Gastroesophageal sphincter (tissue), 4 donors: ENCODE results near the gene GTF3C4. TPM values are rescaled to one million over a fixed set of nuclear protein-coding genes. Genes with fewer than 3 reads are reported as not detected.

Experiments used
- ATAC-seq: fragments of 150-250 bp; one replicate; pipeline ENCODE4 v1.9.1; 2016; ENCODE audit warnings: mild to moderate bottlenecking, moderate library complexity
- H3K27ac ChIP-seq, 4 donors: fragments of 200-600 bp; sonication (generic) in 3 of 4; 1 replicate in 3 of 4; 2 replicates in 1 of 4; pipeline ENCODE4 v1.5.1; 2016 to 2019
- H3K27me3 ChIP-seq: fragments of 200-600 bp; sonication (generic); one replicate; pipeline ENCODE4 v1.5.1; 2019
- H3K36me3 ChIP-seq, 2 donors: fragments of 200-600 bp; sonication (generic); one replicate each; pipeline ENCODE4 v1.5.1; 2019; ENCODE audit warnings: control low read depth in 1 of 2
- H3K4me1 ChIP-seq, 3 donors: fragments of 200-600 bp; sonication (generic); 1 replicate in 2 of 3; 2 replicates in 1 of 3; pipeline ENCODE4 v1.5.1; 2016 to 2019; ENCODE audit warnings: control low read depth in 2 of 3
- H3K4me3 ChIP-seq, 2 donors: fragments of 200-600 bp; sonication (generic); one replicate each; pipeline ENCODE4 v1.5.1; 2019; ENCODE audit warnings: mild to moderate bottlenecking in 1 of 2, moderate library complexity in 1 of 2
- H3K9me3 ChIP-seq, 3 donors: fragments of 200-600 bp; sonication (generic); one replicate each; pipeline ENCODE4 v1.5.1; 2017 to 2019; ENCODE audit warnings: control low read depth in 2 of 3
- EP300 ChIP-seq: sonication (generic); formaldehyde crosslinking; IDR thresholded peaks from one replicate; pipeline ENCODE4 v1.6.1; 2017; ENCODE audit warnings: antibody characterized with exemption, mild to moderate bottlenecking
- POLR2A ChIP-seq, 2 donors: fragments of 450-650 bp; IDR thresholded peaks; one replicate each; pipeline ENCODE4 v1.6.1; 2017; ENCODE audit warnings: antibody characterized with exemption in 2 of 2, mild to moderate bottlenecking in 2 of 2, moderate library complexity in 1 of 2
- POLR2AphosphoS5 ChIP-seq: sonication (generic); formaldehyde crosslinking; IDR thresholded peaks from one replicate; pipeline ENCODE4 v1.6.1; 2017; ENCODE audit warnings: antibody characterized with exemption
- WGBS, 2 donors: methylation state at CpG; one replicate each; pipeline ENCODE4 v1.1.5; 2018; ENCODE audit warnings: low coverage in 1 of 2; 5-methylcytosine and 5-hydroxymethylcytosine counted together
- total RNA-seq, 4 donors: library from RNA; depleted of rRNA; stranded (reverse); fragments of >200 nt; gene quantifications; one replicate each; pipeline ENCODE4 v1.1.0, GENCODE V29; 2016
- TF ChIP-seq, protein P1 (sequence below), 4 experiments: fragments of 200-600 bp in 2 of 4; fragments of 450-650 bp in 2 of 4; sonication (generic) in 1 of 4; IDR thresholded peaks; one replicate each; pipeline ENCODE4 v1.5.1; 2017 to 2019; ENCODE audit warnings: antibody characterized with exemption in 4 of 4, mild to moderate bottlenecking in 2 of 4, moderate library complexity in 2 of 4

The GTF3C4 gene
- total RNA-seq, 4 donors from 2014 or later, result 11.4 to 15.4 (median 12.7) TPM

- no peak overlapping the region for H3K4me3 ChIP-seq
- WGBS, 2 donors, result 86 to 87% methylated on average over 10 to 11 of the region's 11 CpGs
- ATAC-seq, result no peak
- H3K36me3 ChIP-seq, result peaks cover 0 to 95% of the 10 kb centered on the region in 2 donors
- TF ChIP-seq POLR2AphosphoS5 (no peak), EP300 (no peak), POLR2A (IDR thresholded peaks at IDR 0.05) (no peak)
- TF ChIP-seq, protein P1, sequence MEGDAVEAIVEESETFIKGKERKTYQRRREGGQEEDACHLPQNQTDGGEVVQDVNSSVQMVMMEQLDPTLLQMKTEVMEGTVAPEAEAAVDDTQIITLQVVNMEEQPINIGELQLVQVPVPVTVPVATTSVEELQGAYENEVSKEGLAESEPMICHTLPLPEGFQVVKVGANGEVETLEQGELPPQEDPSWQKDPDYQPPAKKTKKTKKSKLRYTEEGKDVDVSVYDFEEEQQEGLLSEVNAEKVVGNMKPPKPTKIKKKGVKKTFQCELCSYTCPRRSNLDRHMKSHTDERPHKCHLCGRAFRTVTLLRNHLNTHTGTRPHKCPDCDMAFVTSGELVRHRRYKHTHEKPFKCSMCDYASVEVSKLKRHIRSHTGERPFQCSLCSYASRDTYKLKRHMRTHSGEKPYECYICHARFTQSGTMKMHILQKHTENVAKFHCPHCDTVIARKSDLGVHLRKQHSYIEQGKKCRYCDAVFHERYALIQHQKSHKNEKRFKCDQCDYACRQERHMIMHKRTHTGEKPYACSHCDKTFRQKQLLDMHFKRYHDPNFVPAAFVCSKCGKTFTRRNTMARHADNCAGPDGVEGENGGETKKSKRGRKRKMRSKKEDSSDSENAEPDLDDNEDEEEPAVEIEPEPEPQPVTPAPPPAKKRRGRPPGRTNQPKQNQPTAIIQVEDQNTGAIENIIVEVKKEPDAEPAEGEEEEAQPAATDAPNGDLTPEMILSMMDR (IDR thresholded peaks at IDR 0.05), result no peak
- no peaks in the 10 kb centered on the region for H3K4me1 ChIP-seq
- H3K27ac ChIP-seq, result no peak overlapping the region
- no peaks in the 10 kb centered on the region for H3K9me3 ChIP-seq
- H3K27me3 ChIP-seq, result no peaks in the 10 kb centered on the region
These were observed 42.7 kb upstream of the GTF3C4 start for GRCh38 chr9:132627594-132627993.

DNA sequence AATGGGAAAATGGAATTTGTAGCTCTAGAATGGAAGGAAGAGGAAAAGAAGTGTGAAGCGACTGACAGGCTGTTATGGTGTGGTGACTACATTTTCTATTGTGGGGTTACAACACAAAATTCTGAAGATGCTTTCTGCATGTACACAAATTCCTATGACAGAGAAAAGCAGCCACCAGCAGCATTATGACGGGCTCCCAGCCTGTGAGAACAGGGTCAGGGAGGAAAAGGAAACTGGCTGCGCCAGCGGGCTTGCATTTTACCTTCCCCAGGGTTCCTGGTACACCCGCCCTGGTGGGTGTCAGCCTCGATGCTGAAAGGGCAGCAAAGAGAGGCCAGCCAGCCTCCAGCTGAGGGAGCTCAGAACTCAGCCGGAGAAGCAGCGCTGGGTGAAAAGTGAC is 41.5 kb upstream of the GTF3C4 start:
- Histone ChIP-seq H3K4me3 (no peak overlapping the region), H3K36me3 (peaks cover 0 to 90% of the 10 kb centered on the region in 2 donors), H3K9me3 (no peaks in the 10 kb centered on the region), H3K27ac (no peak overlapping the region), H3K4me1 (no peaks in the 10 kb centered on the region), H3K27me3 (no peaks in the 10 kb centered on the region)
- no peak for ATAC-seq
- TF ChIP-seq POLR2A (IDR thresholded peaks at IDR 0.05), result no peak
- WGBS, 2 donors, result 70 to 90% methylated on average over 2 to 8 of the region's 8 CpGs

- Histone ChIP-seq H3K4me3 (no peak overlapping the region), H3K36me3 (peaks cover 0 to 77% of the 10 kb centered on the region in 2 donors), H3K9me3 (no peaks in the 10 kb centered on the region), H3K4me1 (no peaks in the 10 kb centered on the region), H3K27me3 (no peaks in the 10 kb centered on the region), H3K27ac (no peak overlapping the region)
- ATAC-seq, result no peak
- TF ChIP-seq EP300 (no peak), POLR2A (IDR thresholded peaks at IDR 0.05) (no peak), POLR2AphosphoS5 (no peak)
- TF ChIP-seq, protein P1 (IDR thresholded peaks at IDR 0.05), result no peak
- WGBS, 2 donors, result 84% methylated on average over 9 of the region's 9 CpGs; no CpG with 5 or more reads in 1 of the 2 donors
These were observed 40.1 kb upstream of the GTF3C4 start for GRCh38 chr9:132630116-132630515.

- WGBS, 2 donors, result 86% methylated on average over 1 of the region's 3 CpGs; no CpG with 5 or more reads in 1 of the 2 donors
These were observed 39.5 kb upstream of the GTF3C4 start for GRCh38 chr9:132630811-132631210.

DNA sequence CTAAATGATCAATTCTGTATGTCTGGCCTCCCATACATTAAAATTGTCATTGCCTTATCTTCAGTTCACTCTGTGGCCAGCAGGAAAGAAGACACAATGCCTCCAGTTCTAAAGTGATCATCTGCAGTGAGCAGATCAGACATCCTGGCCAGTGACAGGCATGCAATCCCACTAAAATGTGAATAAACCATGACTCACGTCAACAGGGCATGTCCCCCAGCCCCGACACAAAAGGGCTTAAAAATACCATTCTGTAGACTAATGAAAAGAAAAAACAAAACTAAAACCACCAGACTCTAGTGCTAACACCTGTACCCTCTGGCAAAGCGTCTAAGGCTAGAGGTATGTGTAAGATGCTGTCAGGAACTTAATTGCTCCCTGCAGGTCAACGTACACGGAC is 39.0 kb upstream of the GTF3C4 start:
- no peak overlapping the region for H3K27ac ChIP-seq
- H3K36me3 ChIP-seq, result peaks cover 0 to 77% of the 10 kb centered on the region in 2 donors
- no peaks in the 10 kb centered on the region for H3K4me1 ChIP-seq
- no peaks in the 10 kb centered on the region for H3K9me3 ChIP-seq
- ATAC-seq, result no peak
- WGBS, 2 donors, result 90 to 100% methylated on average over 2 to 5 of the region's 5 CpGs
- TF ChIP-seq, protein P1 (IDR thresholded peaks at IDR 0.05), result no peak
- no peak for TF ChIP-seq POLR2A (IDR thresholded peaks at IDR 0.05)
- no peak overlapping the region for H3K4me3 ChIP-seq
- H3K27me3 ChIP-seq, result no peaks in the 10 kb centered on the region

More at GRCh38 chr9:132630811-132631210, 39.5 kb upstream of the GTF3C4 start:
- no peak for ATAC-seq
- no peak for TF ChIP-seq EP300
- TF ChIP-seq POLR2AphosphoS5, result no peak
- TF ChIP-seq, protein P1 (IDR thresholded peaks at IDR 0.05), result no peak
- TF ChIP-seq POLR2A (IDR thresholded peaks at IDR 0.05), result no peak
- no peaks in the 10 kb centered on the region for H3K27me3 ChIP-seq
- H3K4me3 ChIP-seq, result no peak overlapping the region
- no peak overlapping the region for H3K27ac ChIP-seq
- no peaks in the 10 kb centered on the region for H3K9me3 ChIP-seq
- no peaks in the 10 kb centered on the region for H3K4me1 ChIP-seq
- peaks cover 0 to 77% of the 10 kb centered on the region in 2 donors for H3K36me3 ChIP-seq
